ENCODE measurements around the gene SUMO2. TPM values are rescaled to one million over a fixed set of nuclear protein-coding genes. Genes with fewer than 3 reads are reported as not detected.
"Not testable (repeated sequence)": the region's sequence is repeated elsewhere in the genome, so short reads cannot be mapped to it uniquely, and the experiment has no call there.

Gene SUMO2
- polyA plus RNA-seq, 3 donors from 2014 or later = 214 to 427 (median 404) TPM

DNA sequence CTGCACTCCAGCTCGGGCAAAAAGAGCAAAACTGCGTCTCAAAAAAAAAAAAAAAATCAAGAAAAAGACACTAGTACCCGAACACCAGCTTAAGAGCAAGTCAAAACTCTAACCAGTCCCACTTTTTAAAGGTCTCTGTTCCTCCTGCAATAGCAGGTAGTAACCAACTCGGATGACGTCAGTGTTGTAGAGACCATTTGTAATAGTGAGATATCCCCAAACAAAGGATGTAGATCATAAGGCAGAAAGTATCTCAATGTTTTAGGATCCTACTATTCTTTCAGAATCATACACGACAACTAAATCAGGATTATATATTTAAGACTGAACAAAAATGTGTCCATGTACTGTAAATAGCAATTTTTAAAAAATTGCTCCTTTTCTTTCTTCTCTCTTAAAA lies 30.8 kb downstream of the SUMO2 start:
- H3K9me3 Mint-ChIP-seq = no peaks in the 10 kb centered on the region
- H3K27ac Mint-ChIP-seq = no peak overlapping the region
- H3K4me1 Mint-ChIP-seq = peaks cover 31 to 44% of the 10 kb centered on the region in 2 donors
- H3K27me3 Mint-ChIP-seq (ENCODE audit: low read depth in 3 of 3) = peaks cover 5 to 14% (median 7%) of the 10 kb centered on the region in 3 donors
- no peak for DNase-seq
- peak overlapping the region in 4 of 5 donors; percentile 9 to 95 (median 90) for H3K4me3 Mint-ChIP-seq
- peaks cover 0 to 16% (median 11%) of the 10 kb centered on the region in 3 donors for H3K36me3 Mint-ChIP-seq

GRCh38 chr17:75147878-75148546 lies 34.7 kb downstream of the SUMO2 start:
- H3K4me3 Mint-ChIP-seq = no peak overlapping the region
- DNase-seq = no peak
- H3K27ac Mint-ChIP-seq = peak overlapping the region in 1 of 6 donors; percentile 19
- H3K27me3 Mint-ChIP-seq (ENCODE audit: low read depth in 3 of 3) = peaks cover 0 to 2% (median 1%) of the 10 kb centered on the region in 3 donors
- no peaks in the 10 kb centered on the region for H3K9me3 Mint-ChIP-seq
- H3K4me1 Mint-ChIP-seq = peaks cover 11 to 24% of the 10 kb centered on the region in 2 donors
- peaks cover 0 to 29% (median 17%) of the 10 kb centered on the region in 3 donors for H3K36me3 Mint-ChIP-seq

DNA sequence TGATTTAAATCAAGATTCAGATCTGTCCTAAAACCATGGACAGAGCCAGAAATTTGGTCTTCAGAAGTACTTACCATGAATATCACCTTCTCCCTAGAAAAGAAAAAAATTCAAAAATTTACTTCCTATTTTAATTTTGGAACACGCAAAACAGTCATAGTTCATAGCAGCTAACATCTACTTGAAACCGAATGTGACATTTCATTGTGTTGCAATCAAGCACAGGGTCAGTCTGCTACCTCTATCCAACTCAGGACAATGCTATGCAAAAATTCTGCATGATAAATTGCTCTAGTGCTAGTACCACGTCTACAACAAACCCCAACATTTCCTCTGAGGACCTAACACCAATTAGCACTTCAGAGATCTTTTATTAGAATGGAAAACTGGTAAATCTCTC lies 36.2 kb downstream of the SUMO2 start:
- H3K27ac Mint-ChIP-seq = no peak overlapping the region
- DNase-seq = no peak

GRCh38 chr17:75144816-75145512 lies 37.8 kb downstream of the SUMO2 start:
- DNase-seq = no peak
- Mint-ChIP-seq H3K27me3 (ENCODE audit: low read depth in 3 of 3) (peaks cover 0 to 2% (median 1%) of the 10 kb centered on the region in 3 donors), H3K9me3 (no peaks in the 10 kb centered on the region), H3K4me3 (no peak overlapping the region), H3K36me3 (peaks cover 0 to 29% (median 17%) of the 10 kb centered on the region in 3 donors), H3K4me1 (peaks cover 15 to 26% of the 10 kb centered on the region in 2 donors), H3K27ac (peak overlapping the region in 2 of 6 donors; percentile 25 to 68)

More for the DNA sequence above, 36.2 kb downstream of the SUMO2 start:
- H3K4me3 Mint-ChIP-seq = no peak overlapping the region
- peaks cover 0 to 2% (median 1%) of the 10 kb centered on the region in 3 donors for H3K27me3 Mint-ChIP-seq (ENCODE audit: low read depth in 3 of 3)
- H3K9me3 Mint-ChIP-seq = no peaks in the 10 kb centered on the region
- H3K4me1 Mint-ChIP-seq = peaks cover 2 to 12% of the 10 kb centered on the region in 2 donors
- peaks cover 0 to 29% (median 17%) of the 10 kb centered on the region in 3 donors for H3K36me3 Mint-ChIP-seq

DNA sequence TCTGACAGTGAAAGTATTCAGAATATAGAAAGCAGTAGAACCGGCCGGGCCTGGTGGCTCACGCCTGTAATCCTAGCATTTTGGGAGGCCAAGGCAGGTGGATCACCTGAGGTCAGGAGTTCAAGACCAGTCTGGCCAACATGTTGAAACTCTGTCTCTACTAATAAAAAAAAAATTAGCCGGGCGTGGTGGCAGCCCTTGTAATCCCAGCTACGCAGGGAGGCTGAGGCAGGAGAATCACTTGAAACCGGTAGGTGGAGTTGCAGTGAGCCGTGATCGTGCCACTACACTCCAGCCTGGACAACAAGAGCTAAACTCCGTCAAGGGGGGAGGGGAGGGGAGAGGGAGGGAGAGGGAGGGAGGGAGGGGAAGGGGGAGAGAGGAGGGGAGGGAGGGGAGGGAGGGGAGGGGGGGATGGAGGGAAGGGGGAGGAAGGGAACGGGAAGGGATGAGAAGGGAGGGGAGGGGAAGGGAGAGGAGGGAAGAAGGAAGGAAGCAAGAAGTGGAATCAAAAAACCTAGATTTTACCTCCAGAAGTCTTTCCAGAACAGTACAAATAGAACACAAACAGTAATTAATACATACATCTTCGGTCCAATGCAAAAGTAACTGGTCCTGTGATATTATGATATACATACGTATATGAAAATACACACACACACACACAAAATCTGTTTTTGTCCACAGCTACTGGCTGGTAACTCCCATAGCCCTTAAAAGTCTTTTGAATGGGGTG lies 40.4 kb downstream of the SUMO2 start:
- Mint-ChIP-seq H3K9me3 (no peaks in the 10 kb centered on the region), H3K4me3 (no peak overlapping the region), H3K4me1 (peaks cover 14 to 15% of the 10 kb centered on the region in 2 donors), H3K27ac (no peak overlapping the region), H3K27me3 (ENCODE audit: low read depth in 3 of 3) (peaks cover 0 to 2% (median 0%) of the 10 kb centered on the region in 3 donors), H3K36me3 (peaks cover 0 to 19% (median 11%) of the 10 kb centered on the region in 3 donors)
- DNase-seq = no peak

GRCh38 chr17:75138519-75138918 lies 44.2 kb downstream of the SUMO2 start:
- H3K4me1 Mint-ChIP-seq = peaks cover 14 to 22% of the 10 kb centered on the region in 2 donors
- peaks cover 0 to 3% (median 0%) of the 10 kb centered on the region in 3 donors for H3K36me3 Mint-ChIP-seq
- H3K27me3 Mint-ChIP-seq (ENCODE audit: low read depth in 3 of 3) = peaks cover 0 to 3% (median 2%) of the 10 kb centered on the region in 3 donors
- H3K9me3 Mint-ChIP-seq = no peaks in the 10 kb centered on the region
- H3K27ac Mint-ChIP-seq = no peak overlapping the region
- no peak for DNase-seq
- H3K4me3 Mint-ChIP-seq = no peak overlapping the region

GRCh38 chr17:75137762-75138161 lies 45.0 kb downstream of the SUMO2 start:
- H3K9me3 Mint-ChIP-seq; H3K36me3 Mint-ChIP-seq; DNase-seq; H3K27ac Mint-ChIP-seq; H3K4me3 Mint-ChIP-seq; H3K27me3 Mint-ChIP-seq (ENCODE audit: low read depth in 3 of 3): not testable (repeated sequence)
- peaks cover 14 to 22% of the 10 kb centered on the region in 2 donors for H3K4me1 Mint-ChIP-seq

DNA sequence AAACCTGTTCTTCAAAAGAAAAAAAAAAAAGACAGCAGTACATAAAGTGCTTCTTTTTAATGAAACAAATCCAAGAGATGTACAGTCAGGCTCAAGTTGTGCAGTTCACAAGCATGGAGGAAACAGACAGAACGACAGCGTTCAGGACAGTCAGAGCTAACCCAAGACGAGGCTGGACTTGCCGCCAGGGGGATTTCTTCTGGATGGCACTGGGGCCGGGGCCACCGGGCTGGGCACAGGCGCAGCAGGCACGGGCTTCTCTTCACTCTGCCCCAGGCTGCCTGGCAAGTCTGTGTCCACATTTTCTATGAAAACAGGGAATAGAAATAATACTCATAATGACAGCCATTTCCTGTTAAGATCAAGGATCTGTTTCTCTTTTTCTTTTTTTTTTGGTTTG lies 46.8 kb downstream of the SUMO2 start:
- DNase-seq = no peak
- peaks cover 0 to 3% (median 2%) of the 10 kb centered on the region in 3 donors for H3K27me3 Mint-ChIP-seq (ENCODE audit: low read depth in 3 of 3)
- H3K9me3 Mint-ChIP-seq = no peaks in the 10 kb centered on the region
- H3K4me1 Mint-ChIP-seq = peaks cover 16 to 22% of the 10 kb centered on the region in 2 donors
- H3K4me3 Mint-ChIP-seq = peak overlapping the region in 1 of 5 donors; percentile 17
- peak overlapping the region in 5 of 6 donors; percentile 17 to 77 (median 59) for H3K27ac Mint-ChIP-seq
- H3K36me3 Mint-ChIP-seq = peaks cover 0 to 3% (median 0%) of the 10 kb centered on the region in 3 donors

DNA sequence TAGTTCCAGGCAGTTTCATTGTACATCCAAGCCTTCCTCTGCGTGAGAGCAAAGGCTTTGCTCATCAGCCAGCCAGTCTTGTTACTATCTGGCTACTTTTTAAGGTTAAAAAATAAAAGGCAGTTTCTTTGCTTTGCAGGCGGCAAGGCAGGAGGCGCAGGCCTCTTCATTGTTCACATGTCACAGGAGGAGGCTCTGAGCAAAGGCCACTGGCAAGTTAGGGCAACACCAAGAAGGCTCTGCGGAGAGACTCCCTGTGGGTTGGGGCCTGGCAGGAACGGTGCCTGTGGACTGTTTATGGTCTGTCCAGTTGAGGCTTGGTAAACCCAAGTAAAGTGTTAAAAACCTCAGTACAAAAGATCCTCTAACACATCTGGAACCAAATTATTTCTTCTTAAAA lies 47.3 kb downstream of the SUMO2 start:
- Mint-ChIP-seq H3K4me3 (peak overlapping the region in 1 of 5 donors; percentile 17), H3K27ac (peak overlapping the region in 5 of 6 donors; percentile 10 to 60 (median 30)), H3K4me1 (peaks cover 15 to 22% of the 10 kb centered on the region in 2 donors), H3K27me3 (ENCODE audit: low read depth in 3 of 3) (peaks cover 2 to 3% (median 2%) of the 10 kb centered on the region in 3 donors), H3K36me3 (peaks cover 0 to 3% (median 0%) of the 10 kb centered on the region in 3 donors), H3K9me3 (no peaks in the 10 kb centered on the region)
- DNase-seq = no peak

DNA sequence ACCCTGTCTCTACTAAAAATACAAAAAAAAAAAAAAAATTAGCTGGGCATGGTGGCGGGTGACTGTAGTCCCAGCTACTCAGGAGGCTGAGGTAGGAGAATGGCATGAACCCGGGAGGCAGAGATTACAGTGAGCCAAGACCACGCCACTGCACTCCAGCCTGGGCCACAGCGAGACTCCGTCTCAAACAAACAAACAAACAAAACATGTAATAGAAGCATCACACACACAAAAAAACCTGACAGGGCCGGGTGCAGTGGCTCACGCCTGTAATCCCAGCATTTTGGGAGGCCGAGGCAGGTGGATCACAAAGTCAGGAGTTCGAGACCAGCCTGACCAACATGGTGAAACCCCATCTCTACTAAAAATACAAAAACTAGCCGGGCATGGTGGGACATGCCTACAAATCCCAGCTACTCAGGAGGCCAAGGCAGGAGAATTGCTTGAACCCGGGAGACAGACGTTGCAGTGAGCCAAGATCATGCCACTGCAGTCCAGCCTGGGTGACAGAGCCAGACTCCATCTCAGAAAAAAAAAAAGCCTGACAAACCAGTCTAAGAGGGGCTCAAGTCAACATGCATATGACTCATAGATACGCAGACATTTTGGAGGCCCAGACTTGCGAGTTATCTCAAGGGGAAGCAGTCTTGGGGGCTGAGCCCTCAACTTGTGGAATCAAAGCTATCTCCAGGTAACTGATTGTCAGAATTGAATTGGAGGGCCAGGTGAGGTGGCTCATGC lies 49.0 kb downstream of the SUMO2 start:
- H3K27ac Mint-ChIP-seq; H3K36me3 Mint-ChIP-seq; H3K9me3 Mint-ChIP-seq; DNase-seq; H3K27me3 Mint-ChIP-seq (ENCODE audit: low read depth in 3 of 3): not testable (repeated sequence)
- H3K4me1 Mint-ChIP-seq = peaks cover 17 to 20% of the 10 kb centered on the region in 2 donors
- peak overlapping the region in 1 of 5 donors; percentile 24 for H3K4me3 Mint-ChIP-seq

DNA sequence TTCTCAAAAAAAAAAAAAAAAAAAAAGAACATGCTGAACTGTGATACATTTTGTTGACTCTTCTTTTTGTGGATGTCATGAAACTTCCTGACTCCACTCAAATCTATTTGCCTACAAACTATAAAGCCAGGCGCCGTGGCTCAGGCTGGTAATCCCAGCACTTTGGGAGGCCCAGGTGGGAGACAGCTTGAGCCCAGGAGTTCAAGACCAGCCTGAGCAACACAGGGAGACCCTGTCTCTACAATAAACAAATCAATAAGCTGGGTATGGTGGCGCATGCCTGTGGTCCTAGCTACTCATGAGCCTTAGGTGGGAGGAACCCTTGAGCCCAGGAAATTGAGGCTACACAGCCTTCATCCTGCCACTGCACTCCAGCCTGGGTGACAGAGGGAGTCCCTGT lies 49.8 kb downstream of the SUMO2 start:
- H3K36me3 Mint-ChIP-seq = peaks cover 0 to 3% (median 0%) of the 10 kb centered on the region in 3 donors
- H3K4me1 Mint-ChIP-seq = peaks cover 18 to 20% of the 10 kb centered on the region in 2 donors
- peak overlapping the region in 1 of 6 donors; percentile 55 for H3K27ac Mint-ChIP-seq
- peak overlapping the region in 2 of 5 donors; percentile 44 to 91 for H3K4me3 Mint-ChIP-seq
- H3K27me3 Mint-ChIP-seq (ENCODE audit: low read depth in 3 of 3) = peaks cover 2 to 4% (median 2%) of the 10 kb centered on the region in 3 donors
- DNase-seq = no peak
- H3K9me3 Mint-ChIP-seq = no peaks in the 10 kb centered on the region

DNA sequence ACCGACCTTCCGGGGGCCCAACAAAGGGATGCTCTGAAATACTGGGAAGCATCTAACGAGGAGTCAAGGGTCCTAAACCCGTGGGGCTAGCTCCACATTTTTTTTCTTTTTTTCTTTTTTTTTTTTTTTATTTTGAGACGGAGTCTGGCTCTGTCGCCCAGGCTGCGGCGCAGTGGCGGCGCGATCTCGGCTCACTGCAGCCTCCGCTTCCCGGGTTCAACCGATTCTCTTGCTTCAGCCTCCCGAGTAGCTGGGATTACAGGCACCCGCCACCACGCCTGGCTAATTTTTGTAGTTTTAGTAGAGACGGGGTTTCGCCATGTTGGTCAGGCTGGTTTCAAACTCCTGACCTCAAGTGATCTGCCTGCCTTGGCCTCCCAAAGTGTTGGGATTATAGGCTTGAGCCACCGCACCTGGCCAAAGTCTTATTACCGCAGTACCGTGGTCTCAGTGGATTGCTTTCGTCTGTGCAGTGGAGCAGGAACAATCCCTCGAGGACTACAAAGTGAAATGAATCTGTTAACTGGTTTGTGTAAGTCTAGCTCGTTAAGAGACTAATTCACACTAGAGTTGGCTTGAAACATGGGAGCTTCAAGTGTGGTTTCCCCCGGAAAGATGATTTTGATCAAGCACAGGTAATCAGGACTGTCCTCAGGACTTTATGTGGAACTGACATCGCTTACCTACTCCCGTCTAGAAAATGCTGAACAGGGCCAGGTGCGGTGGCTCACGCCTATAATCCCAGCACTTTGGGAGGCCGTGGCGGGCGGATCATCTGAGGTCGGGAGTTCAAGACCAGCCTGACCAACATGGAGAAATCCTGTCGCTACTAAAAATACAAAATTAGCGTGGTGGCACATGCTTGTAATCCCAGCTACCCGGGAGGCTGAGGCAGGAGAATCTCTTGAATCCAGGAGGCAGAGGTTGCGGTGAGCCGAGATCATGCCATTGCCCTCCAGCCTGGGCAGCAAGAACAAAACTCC lies 50.5 kb downstream of the SUMO2 start:
- not testable (repeated sequence) for H3K27me3 Mint-ChIP-seq (ENCODE audit: low read depth in 3 of 3); H3K9me3 Mint-ChIP-seq; DNase-seq; H3K36me3 Mint-ChIP-seq
- peak overlapping the region; percentile 91 to 92 (median 92) for H3K4me3 Mint-ChIP-seq
- H3K4me1 Mint-ChIP-seq = peaks cover 18 to 20% of the 10 kb centered on the region in 2 donors
- peak overlapping the region; percentile 82 to 93 (median 90) for H3K27ac Mint-ChIP-seq

All from immature natural killer cell (primary cell).